HFF-Myc (cell line): ENCODE data around the gene ZDHHC7.

Experiments
- DNase-seq: peaks from one replicate; pipeline ENCODE4 v3.0.0-alpha.2; 2011; ENCODE audit warnings: low read depth; ENCODE audit errors: extremely low read depth
- H3K4me3 ChIP-seq: replicated peaks from 2 replicates; pipeline ENCODE4 v1.5.1; 2011; ENCODE audit warnings: low read depth, mild to moderate bottlenecking, control low read depth, low read length
- CTCF ChIP-seq: IDR thresholded peaks from 2 replicates; pipeline ENCODE4 v1.5.1; 2012; ENCODE audit warnings: mild to moderate bottlenecking, low read depth, low read length, control low read depth; ENCODE audit errors: missing control alignments

ZDHHC7 gene

GRCh38 chr16:85010931-85011845, at the start of gene ZDHHC7:
Gene ZDHHC7 (minus strand): TSS chr16:85011535. CDS start chr16:84990618, 20,917 bp downstream.
- DNase-seq, result no peak
- H3K4me3 ChIP-seq, result peak within 1 kb of the TSS; percentile 91
- no peak for TF ChIP-seq CTCF

- TF ChIP-seq CTCF, result no peak
These were observed 47.6 kb upstream of the ZDHHC7 start for GRCh38 chr16:85058909-85059308.

GRCh38 chr16:85057948-85058347, 46.6 kb upstream of the ZDHHC7 start:
- TF ChIP-seq CTCF, result no peak
- H3K4me3 ChIP-seq, result no peak overlapping the region
- no peak for DNase-seq

More at GRCh38 chr16:85058909-85059308, 47.6 kb upstream of the ZDHHC7 start:
- DNase-seq, result no peak
- H3K4me3 ChIP-seq, result no peak overlapping the region

GRCh38 chr16:85057212-85057889, 46.0 kb upstream of the ZDHHC7 start:
- no peak overlapping the region for H3K4me3 ChIP-seq
- TF ChIP-seq CTCF, result peak; percentile 14
- DNase-seq, result no peak

- no peak overlapping the region for H3K4me3 ChIP-seq
- peak; percentile 24 for TF ChIP-seq CTCF
- no peak for DNase-seq
These were observed 44.9 kb upstream of the ZDHHC7 start for GRCh38 chr16:85056211-85056748.

GRCh38 chr16:85055493-85056210, 44.3 kb upstream of the ZDHHC7 start:
- H3K4me3 ChIP-seq, result no peak overlapping the region
- no peak for TF ChIP-seq CTCF
- DNase-seq, result no peak
